Fibroblast of pulmonary artery (primary cell): ENCODE measurements around the gene CD6.

Source experiments
- DNase-seq: peaks from one replicate; pipeline ENCODE4 v3.0.0-alpha.2; 2010; ENCODE audit warnings: low read depth
- H3K4me3 ChIP-seq: replicated peaks from 2 replicates; pipeline ENCODE4 v1.5.1; 2011; ENCODE audit warnings: low read depth, mild to moderate bottlenecking, control low read depth, low read length, moderate library complexity
- CTCF ChIP-seq: IDR thresholded peaks from 2 replicates; pipeline ENCODE4 v1.5.1; 2011; ENCODE audit warnings: mild to moderate bottlenecking, control low read depth, low read length, inconsistent platforms; ENCODE audit errors: missing control alignments

The CD6 gene

GRCh38 chr11:60924906-60925853 is 46.3 kb upstream of the CD6 start:
- peak overlapping the region; percentile 78 for H3K4me3 ChIP-seq
- TF ChIP-seq CTCF: no peak
- no peak for DNase-seq

DNA sequence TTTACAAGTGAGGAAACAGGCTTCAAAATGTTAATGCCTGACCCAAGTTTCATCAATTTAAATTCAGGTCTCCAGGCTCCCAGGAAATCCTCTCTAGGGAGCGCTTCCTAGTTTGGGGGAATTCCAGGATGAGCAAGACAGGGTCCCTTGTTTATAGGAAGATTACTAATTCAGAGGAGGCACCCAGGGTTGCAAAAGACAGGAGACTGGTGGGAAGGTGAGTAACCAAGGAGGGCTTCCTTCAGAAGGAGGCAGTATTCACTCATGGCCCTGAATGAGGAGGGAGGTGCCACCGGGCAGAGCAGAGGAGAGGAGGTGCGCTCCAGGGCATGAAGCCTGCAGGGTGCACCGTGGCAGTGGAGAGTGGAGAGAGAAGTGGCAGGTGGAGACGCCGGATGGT is 45.6 kb upstream of the CD6 start:
- no peak for TF ChIP-seq CTCF
- peak overlapping the region; percentile 78 for H3K4me3 ChIP-seq
- DNase-seq: peak; percentile 66

DNA sequence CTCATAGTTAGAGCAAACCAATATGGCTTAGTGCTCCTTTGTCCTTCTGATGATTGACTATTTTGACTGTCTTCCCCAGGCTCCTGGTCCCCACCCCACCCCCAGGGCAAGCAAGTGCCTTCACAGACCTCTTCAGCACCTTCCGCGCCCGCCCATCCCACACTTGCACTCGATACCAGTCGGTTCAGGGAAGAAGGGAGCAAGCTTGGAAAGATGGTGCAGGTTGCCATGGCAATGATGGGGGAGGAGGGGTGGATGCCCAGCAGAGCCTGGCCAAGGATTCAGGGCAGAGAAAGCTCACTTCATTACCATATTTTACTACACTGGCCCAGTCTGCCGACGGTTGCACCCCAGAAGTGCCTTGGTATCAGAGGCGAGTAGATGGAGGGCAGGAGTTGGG is 45.0 kb upstream of the CD6 start:
- no peak overlapping the region for H3K4me3 ChIP-seq
- no peak for TF ChIP-seq CTCF
- DNase-seq: no peak

DNA sequence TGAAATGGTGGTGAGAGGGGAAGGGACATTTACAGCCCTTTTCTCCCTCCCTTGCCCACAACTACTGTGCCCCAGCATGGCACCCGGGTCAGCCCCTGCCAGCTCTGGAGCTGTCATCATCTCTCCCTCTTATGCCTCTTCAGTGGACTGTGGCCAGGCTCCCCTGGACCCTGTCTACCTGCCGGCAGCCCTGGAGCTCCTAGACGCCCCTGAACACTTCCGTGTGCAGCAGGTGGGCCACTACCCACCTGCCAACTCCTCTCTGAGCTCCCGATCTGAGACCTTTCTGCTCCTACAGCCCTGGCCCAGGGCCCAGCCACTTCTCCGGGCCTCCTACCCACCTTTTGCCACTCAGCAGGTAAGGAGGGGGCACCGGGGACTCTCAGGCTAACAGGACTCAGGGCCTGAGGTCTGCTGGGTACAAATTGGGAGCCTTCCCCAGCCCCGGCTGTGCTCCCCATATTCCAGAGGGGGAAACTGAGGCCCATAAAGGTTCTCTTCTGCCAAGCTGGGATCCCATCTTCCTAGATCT is 44.4 kb upstream of the CD6 start:
- H3K4me3 ChIP-seq: no peak overlapping the region
- no peak for TF ChIP-seq CTCF
- DNase-seq: no peak

- DNase-seq: no peak
- TF ChIP-seq CTCF: no peak
- no peak overlapping the region for H3K4me3 ChIP-seq
Observed at GRCh38 chr11:60927600-60927999, 43.9 kb upstream of the CD6 start.

- no peak for TF ChIP-seq CTCF
- no peak for DNase-seq
- no peak overlapping the region for H3K4me3 ChIP-seq
Observed at GRCh38 chr11:60928563-60929001, 42.9 kb upstream of the CD6 start.

GRCh38 chr11:60929764-60930163 is 41.7 kb upstream of the CD6 start:
- no peak for TF ChIP-seq CTCF
- H3K4me3 ChIP-seq: no peak overlapping the region
- DNase-seq: no peak
